G401.6 (cell line): ENCODE results near the gene CHD2.

Experiments used
- FAIRE-seq: peaks from 2 replicates; lab custom pipeline; 2012; peaks lifted over from hg19 to GRCh38; lab: Jason Lieb, UNC

The CHD2 gene

DNA sequence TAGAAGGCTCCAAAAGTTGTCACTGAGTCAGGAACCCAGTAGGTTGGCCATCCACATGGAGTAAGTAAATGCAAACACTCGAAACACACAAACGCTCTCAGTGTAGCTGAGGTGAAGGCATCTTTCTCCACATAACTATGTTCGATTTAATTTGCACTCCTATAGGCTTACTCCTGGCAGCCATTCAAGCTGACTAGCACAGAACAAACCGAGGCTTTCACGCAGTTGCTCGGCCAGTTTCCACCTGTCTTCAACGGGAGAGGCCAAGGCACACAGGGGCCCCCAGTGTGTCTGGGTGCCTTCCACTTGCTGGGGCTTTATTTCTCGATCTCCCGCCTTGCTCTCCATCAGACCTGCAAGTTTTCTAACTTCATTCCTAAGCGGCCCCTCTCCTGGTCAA, 170.0 kb downstream of the CHD2 start:
- no peak for FAIRE-seq

GRCh38 chr15:93070551-93071296, 170.6 kb downstream of the CHD2 start:
- no peak for FAIRE-seq

DNA sequence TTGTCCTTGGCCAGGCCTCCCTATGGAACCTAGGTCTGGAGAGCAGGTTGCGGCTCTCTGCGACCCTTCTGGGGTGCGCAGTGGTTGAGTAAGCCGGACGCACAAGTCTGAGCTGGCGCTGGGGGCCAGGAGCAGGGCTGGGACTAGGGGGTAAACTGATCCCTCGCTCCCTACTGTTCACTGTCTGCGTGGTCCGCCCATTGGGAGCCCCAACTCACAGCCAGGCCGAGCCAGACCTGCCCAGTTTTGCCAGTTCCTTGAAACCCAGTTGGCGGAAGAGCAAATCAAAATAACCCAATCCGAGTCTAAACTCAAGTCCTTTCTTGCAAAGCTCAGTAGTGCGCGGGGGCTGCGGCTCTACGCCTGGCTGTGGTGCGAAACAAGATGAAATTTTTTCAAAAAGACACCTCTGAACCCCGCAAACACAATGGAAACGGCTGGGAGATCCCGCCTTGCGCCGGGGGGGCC, 171.4 kb downstream of the CHD2 start:
- FAIRE-seq: no peak

DNA sequence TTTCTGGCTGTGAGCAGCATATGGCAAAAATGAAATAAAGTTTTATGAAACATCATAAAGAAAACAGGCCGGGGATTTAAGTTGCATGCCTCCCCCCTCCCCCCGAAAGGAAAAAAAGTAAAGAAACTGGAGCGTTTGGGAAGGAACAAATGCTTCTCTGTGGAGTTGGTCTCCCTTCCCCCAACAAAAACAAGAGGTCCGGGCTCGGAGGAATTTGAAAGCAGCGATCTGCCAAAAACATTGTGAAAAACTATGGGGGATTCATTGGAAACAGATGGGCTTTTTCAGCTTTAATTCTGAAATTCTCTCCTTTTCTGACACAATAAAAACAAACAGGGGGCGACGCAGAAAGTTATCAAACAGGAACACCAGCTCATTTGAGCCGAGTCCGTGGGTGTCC, 171.9 kb downstream of the CHD2 start:
- no peak for FAIRE-seq

- FAIRE-seq: no peak
Measured at GRCh38 chr15:93072411-93073394, 172.6 kb downstream of the CHD2 start.

DNA sequence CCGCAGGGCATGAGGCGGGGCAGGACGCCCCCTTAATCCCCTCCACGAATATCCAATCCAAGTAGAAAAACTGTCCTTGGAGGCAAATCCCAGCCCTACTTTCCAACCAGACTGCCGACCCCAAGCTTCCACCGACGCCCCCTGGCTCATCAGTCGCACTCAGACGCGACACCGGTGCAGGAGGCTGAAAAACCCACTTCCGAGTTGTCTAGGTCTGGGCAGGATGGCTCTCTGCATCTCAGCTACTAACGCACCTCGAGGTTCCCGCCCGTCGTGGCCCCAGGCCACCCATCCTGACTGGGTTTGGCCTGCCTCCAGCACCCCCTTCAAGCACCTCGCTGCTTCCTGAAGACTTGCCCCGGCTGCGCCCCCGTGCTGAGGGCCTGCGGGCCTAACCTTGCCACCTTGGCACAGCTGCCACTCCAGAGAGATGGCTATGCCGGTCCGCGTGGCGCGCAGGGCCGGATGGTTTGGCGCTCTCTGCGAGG, 173.4 kb downstream of the CHD2 start:
- no peak for FAIRE-seq

DNA sequence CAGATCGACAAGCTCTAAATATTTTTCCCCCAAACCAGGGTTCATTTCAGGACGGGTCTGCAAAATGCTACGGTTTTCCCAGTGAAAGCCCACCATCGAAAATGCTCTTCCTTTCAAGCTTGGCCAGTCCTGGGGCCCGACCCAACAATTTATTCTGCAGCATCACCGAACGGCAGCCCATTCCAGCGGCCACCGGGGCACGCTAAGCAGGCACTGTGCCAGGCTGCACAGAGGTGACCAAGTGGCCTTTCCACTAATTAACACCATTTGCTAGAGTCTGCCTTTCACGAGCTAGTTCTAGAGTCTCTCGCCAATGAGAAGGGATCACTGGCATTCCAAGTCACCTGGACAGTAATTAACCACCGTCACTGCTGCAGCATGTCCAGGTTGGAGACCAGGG, 174.5 kb downstream of the CHD2 start:
- no peak for FAIRE-seq

GRCh38 chr15:93076217-93076616, 176.1 kb downstream of the CHD2 start:
- FAIRE-seq: no peak

- no peak for FAIRE-seq
Measured at GRCh38 chr15:93076875-93077274, 176.8 kb downstream of the CHD2 start.
